GM18526 (cell line): ENCODE data around the gene ZNF793.

Experiments
- POLR2A ChIP-seq: IDR thresholded peaks from 3 replicates; pipeline ENCODE4 v1.6.1; 2011; ENCODE audit not compliant: insufficient read length; ENCODE audit errors: extremely low read depth

ZNF793 gene

DNA sequence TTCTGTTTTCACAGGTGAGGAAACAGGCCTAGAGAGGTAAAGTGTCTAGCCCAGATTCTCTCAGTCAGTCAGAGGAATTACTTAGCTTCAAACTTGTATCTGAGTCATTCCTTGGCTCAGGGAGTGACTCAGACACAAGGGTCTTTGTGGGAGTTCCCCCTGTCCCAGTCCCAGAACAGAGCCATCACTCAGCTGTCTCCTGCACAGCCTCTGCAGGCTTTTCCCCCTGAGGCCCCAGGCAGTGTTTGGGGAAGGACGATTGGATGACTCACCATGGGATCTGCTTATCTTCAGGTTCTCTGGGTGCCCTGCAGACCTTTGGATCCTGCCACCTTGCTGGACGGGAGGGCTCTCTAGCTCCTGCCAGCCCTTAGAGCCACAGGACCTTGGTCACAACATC lies 13.2 kb downstream of the ZNF793 start:
- TF ChIP-seq POLR2A: no peak

DNA sequence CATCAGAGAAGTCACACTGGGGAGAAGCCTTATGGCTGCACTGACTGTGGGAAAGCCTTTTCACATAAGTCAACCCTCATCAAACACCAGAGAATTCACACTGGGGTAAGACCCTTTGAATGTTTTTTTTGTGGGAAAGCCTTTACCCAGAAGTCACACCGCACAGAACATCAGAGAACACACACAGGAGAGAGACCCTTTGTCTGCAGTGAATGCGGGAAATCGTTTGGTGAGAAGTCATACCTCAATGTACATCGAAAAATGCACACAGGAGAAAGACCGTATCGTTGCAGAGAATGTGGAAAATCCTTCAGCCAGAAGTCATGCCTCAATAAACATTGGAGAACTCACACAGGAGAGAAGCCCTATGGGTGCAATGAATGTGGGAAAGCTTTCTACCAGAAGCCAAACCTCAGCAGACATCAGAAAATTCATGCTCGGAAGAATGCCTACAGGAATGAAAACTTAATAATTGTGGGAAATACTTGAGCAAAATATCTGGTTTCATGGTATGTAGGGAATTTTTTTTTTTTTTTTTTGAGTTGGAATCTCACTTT lies 30.7 kb downstream of the ZNF793 start:
- no peak for TF ChIP-seq POLR2A

DNA sequence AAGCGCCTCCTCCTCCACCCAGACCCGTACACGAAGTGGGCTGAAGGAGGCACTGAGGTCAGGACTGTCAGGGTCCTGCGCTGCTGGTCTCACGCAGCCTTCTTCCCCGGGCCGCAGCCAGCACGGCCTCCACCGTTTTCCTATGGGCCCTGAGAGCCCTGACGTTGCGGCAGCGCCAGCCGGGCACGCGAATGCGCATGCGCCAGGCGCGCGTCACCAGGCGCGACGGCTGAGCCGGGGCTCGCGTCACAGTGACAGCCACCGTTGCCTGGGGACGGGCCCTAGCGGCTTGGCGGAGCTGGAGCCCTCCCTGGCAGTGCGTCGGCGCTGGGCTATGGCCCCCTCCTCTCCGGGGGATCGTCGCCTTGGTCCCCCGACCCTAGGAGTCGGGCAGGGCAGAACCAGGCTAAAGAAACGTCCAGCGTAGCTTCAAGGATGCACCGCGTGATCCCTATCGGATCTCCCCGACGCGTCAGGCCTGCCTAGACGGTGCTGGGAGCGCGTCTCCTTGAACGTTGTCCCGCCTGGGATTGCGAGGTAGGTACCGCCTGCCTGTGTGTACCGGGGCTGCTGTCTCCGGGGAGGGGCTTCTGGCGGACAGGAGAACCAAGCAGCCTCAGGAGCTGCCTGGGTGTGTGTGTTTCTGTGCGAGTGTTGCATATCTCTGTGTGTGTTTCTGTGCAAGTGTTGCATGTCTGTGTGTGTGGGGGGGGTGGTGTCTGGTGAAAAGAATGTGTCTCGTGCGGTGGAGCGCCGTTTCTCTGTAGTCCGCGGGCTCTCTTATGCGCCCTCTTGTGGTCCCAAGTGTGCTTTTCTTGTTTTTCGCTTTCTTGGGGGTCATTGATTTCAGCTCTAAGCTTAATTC lies 44.6 kb downstream of the ZNF793 start:
- TF ChIP-seq POLR2A: peak; percentile 73

DNA sequence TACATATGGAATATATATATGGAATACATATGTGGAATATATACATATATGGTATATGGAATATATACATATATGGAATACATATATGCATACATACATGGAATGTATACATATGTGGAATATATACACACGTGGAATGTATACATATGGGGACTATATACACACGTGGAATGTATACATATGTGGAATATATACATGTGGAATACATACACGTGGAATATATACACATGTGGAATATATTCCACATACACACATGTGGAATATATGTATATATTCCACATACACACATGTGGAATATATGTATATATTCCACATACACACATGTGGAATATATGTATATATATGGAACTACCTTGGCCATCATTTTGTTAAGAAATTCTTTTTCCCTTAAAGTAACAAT lies 56.8 kb downstream of the ZNF793 start:
- TF ChIP-seq POLR2A: no peak

DNA sequence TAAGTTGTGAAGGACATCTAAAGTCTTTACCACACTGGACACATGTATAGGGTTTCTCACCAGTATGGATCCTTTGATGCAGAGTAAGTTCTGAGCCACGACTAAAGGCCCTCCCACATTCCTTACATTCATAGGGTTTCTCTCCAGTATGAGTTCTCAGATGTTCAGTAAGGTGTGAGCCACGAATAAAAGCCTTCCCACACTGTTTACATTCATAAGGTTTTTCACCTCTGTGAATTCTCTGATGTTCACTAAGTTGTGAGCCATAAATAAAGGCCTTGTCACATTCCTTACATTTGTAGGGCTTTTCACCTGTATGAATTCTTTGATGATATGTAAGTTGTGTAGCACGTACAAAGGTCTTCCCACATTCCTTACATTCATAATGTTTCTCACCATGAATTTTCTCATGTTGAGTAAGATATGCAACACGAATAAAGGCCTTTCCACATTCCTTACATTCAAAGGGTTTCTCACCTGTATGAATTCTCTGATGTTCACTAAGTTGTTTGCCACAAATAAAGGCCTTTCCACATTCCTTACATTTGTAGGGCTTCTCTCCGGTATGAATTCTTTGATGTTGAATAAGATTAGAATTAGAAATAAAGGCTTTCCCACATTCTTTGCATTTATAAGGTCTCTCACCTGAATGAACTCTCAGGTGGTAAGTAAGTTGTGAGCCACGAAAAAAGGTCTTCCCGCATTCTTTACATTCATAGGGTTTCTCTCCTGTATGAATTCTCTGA lies 58.1 kb downstream of the ZNF793 start:
- no peak for TF ChIP-seq POLR2A

DNA sequence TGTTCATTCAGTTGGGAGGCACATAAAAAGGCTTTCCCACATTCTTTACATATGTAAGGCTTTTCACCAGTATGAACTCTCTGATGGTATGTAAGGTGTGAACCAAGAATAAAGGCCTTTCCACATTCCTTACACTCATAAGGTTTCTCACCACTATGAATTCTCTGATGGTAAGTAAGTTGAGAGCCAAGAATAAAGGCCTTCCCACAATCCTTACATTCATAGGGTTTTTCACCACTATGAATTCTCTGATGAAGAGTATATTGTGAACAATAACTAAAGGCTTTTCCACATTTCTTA lies 58.6 kb downstream of the ZNF793 start:
- no peak for TF ChIP-seq POLR2A

DNA sequence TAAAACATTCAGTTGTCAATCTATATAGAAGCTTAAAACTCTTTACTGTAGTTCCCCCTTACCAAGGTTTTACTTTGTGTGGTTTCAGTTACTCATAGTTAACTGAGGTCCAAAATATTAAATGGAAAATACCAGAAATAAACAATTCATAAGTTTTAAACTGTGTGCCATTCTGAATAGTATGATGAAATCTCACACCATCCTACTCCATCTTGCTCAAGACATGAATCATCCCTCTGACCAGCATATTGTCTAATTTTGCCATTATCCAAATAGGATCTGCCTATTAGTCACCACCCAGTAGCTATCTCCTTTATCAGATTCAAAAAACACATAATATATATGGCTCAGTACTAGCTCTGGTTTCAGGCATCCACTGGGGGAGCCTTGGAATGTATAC lies 65.5 kb downstream of the ZNF793 start:
- no peak for TF ChIP-seq POLR2A

DNA sequence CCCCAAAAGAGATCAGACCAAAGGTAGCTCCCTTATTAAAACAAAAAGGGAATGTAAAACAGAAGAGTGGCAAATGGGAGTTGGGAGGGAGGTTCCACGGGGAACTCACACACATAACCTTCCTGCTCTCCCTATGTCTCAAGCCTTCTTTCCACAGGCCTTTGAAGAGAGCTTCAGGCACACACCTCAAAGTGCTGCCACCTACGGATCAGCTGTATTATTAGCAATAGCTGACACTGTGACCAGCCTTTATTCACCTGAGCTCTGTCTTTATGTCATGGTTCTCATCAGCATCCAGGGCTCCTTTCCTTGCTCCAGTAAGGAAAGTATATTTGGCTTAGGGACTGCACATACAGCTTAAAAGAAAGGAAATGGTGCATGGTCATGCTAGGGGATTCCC lies 76.6 kb downstream of the ZNF793 start:
- no peak for TF ChIP-seq POLR2A
